NCI-H69 (cell line): Measurements from ENCODE around the gene SMAD7.

Source experiments
- DNase-seq: peaks from one replicate; lab custom pipeline; 2025; lab: John Stamatoyannopoulos, UW

Gene SMAD7

DNA sequence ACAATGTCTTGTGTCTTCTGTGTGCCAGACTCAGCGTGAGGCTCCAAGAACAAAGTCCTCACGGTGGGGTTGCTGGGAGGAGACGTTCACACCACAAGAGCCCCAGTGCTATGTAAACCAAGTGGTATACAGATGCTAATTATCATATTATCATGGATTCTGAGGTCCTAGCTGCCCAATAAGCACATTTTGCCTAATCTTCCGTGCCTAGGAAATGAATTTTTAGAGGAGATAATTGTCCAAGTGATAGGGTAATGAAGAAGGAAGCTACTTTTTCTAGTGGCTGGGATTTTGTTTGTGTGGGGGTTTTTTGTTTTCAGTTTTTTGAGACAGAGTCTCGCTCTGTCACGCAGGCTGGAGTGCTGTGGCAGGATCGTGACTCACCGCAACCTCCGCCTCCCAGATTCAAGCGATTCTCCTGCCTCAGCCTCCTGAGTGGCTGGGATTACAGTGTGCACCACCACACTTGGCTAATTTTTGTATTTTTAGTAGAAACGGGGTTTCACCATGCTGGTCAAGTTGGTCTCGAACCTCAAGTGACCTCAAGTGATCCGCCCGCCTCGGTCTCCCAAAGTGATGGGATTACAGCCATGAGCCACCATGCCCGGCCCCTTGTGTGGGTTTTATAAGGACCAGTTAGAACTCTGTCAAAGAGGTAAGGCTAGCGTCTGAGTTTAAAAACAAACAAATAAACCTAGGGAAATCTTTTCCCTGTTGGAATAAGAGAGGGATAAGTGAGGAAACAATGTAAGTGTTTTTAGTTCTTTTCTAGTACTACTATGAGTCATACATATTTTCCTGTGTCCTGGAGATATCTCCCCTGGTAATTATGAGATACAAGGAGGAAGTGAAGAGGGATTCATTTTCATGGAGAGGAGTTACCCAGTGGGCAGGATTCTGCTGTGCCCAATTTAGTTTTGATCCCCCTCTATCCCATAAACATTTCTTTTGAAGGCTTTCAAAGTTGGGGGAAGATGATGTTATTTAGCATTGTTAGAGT, 9.5 kb upstream of the SMAD7 start:
- DNase-seq, result peak; percentile 99

DNA sequence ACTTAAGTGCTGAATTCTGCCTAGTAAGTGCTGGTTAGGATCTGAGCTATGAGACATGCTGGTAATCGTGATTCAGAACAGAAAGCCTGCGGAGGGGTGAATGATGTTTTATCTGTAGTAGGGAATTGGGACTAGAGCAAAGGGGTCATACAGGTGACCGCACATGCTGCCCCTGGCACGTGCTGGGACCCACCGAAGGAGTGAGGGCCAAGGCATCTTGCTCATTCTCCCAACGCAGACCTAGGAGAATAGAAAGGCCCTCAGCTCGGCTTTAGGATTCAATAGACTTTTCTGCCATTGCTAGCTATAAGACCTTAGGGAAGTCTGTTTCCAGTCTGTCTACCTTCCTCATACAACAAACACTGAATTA, 8.8 kb upstream of the SMAD7 start:
- DNase-seq, result no peak

DNA sequence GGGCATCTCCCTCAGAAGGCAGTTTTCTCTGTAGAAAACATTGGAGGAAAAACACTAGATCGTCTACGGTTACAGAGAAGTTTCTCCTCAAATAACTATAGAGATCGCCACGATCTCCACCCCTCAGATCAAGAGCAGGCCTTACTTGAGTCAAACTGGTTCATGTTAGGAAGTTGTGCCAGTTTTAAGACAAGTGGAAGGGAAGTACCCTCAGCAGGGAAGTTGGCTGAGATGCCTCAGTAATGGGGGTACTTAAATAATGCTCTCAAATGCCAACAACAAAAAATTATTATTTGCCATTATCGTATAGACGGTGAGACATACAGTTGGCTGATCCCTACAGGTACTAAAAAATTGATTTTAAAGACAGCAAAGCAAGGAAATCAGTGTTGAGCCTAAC, 8.2 kb upstream of the SMAD7 start:
- DNase-seq, result peak; percentile 60

DNA sequence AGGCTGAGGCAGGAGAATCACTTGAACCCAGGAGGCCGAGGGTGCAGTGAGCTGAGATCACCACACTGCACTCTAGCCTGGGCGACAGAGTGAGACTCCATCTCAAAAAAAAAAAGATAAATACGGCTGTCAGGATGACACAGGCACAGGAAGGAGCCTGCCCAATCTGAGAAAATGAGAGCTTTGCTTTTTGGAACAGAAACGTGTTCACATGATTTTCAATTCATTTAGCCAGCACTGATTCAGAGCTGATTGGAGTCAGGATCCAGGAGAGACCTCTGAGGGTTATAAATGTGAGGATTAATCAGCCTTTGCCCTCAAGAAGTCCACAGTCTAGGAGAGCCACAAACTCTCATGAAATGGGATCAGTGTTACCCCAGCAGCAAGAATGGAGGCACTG, 6.9 kb upstream of the SMAD7 start:
- no peak for DNase-seq

DNA sequence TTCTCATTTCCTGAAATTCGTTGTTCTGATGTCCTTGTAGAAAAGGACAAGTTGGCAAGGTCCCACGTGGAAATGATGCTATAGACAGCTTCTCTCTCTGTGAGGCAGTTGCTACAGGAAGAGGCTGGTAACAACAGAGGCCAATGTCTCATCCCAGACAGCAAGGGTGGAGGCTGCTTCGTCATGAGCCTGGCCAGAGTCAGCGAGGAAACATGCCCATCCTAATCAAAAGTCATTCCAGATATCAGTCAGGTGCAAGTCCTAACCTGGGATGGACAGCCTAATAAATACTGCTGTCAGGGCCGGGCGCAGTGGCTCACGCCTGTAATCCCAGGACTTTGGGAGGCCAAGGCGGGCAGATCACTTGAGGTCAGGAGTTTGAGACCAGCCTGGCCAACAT, 6.4 kb upstream of the SMAD7 start:
- DNase-seq, result no peak

DNA sequence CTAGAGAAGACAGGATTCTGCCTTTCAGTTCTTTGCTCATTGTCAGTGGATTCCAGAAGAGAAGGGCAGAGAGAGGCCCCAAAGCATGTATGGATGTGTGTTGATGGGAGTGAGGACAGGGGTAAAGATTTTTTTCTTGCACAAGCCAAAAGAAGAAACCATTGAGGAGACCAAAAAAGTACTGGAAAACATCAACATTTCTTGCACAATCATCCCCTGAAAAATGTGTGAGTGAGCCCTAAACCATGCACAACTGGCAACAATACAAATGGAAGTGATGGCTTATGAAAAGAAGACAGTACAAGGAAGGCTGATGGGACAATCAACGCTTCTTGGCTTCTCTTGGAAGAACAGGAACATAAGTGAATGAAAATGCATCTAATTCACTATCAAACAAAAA, 5.6 kb upstream of the SMAD7 start:
- DNase-seq, result no peak

DNA sequence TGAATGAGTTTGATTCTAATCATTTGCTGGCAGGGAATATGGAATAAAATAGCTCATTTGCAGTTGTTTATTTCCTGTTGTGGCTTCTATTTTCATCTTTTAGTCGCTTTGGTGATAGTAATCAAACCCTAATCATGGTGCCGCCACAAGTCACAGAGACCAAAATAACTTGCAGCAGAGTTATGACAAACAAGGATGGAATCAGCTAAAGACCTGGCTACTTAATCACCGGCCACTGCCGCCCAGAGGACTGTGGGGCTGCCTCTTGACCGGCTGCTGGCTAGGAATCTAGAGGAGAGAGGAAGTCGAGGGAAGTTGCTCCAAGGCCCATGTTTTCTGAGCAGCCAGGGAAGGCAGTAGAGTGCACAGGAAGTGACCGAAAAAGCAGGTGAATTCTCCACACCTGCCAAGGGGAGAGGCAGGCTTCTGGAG, 5.1 kb upstream of the SMAD7 start:
- DNase-seq, result peak; percentile 72

DNA sequence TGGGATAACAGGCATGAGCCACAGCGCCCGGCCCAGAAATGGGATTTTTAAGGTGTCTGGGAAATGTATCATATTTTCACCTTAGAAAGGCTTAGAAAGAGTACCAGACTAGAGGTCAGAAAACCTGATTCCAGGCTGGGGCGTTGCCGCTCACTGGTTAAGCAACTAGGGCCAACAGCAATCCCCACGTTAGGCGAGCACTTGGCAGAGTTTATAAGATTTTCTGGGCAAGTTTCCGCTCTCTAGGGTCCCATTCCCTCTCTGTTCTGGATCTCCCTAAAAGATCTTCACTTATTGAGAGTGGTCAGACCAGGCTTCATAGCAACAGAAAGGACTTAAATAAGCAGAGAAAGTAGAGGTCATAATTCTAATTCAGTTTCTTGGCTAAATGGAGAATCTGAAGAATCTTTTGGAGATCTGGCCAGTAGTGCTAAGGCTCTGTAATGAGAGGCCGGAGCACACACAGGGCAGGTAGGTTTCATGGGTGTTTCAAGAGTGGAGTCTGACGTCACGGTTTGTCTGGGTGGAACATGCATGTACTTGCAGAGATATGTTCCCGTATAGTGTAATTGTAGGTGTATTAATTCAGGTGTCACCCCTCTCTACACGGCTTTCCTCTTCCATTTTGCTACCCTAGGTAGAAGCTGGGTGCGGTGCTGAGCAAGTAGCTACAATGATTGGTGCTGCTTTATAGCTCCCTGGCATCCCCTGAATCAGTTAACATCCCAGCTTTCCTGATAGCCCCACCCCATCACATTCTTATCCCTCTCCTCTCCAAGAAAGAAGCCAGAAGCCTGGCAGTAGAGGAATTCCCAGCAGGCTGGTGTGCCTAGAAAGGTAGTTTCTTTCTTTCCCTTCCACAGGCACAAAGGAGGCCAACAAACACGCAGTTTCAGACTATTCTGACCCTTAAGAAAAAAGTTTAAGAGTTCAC, 4.4 kb upstream of the SMAD7 start:
- DNase-seq, result no peak

DNA sequence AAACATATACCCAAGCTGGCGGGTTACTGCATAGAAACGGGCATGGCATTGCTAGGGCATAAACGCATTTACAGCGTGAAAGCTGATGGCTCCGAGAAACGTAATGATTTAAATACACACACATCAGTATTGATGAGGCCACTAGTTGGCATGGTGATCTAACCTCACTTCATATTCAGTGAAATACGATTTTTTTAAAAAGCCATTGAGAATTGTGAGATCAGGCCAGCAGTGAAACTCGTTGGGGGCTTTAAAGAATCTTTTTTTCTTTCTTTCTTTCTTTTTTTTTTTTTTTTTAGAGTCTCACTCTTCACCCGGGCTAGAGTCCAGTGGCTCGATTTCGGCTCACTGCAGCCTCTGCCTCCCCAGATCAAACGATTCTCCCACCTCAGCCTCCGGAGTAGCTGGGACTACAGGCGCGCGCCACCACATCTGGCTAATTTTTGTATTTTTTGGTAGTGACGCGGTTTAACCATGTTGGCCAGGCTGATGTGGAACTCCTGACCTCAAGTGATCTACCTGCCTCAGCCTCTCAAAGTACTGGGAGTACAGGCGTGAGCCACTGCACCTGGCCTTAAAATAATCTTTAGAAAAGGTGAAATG, 2.4 kb upstream of the SMAD7 start:
- DNase-seq, result no peak

DNA sequence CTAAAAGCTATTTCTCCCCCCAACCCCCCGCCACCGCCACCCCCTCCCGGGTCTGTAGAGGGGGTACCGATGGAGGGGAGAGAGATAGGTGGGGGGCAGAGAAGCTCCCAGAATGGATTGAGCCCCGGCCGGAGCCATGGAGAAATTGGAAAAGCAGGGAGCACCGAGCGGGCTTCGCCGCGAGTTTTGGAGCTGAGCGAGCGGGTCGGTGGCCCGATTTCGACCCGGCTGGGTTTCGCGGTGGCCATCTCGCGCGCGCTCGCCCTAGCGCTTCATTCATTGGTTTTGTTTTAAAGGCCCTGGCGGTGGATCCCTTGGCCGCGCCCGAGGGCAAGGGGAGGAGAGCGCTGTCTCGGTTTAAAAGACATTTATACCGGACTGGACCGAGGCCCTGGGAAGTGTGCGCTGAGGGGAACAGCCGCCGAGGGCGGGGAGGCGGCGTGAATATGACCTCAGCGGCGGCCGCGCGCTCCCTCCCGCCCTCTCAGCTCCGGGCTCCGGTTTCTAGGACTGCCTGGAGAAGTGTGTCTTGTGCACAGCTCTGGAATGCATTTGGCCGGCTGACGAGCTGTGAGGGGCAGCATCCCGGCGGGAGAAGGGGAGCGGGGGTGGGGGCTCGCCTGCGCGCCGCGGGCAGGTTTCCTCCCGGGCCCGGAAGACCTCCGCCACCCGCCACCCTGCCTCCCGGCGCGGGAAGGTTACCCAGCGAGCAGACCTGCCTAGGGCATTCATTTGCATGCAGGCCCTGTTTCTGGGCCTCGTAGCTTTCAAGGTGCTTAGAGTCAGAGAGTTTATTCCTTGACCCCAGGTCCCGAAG, 1.7 kb upstream of the SMAD7 start:
- peak; percentile 95 for DNase-seq

DNA sequence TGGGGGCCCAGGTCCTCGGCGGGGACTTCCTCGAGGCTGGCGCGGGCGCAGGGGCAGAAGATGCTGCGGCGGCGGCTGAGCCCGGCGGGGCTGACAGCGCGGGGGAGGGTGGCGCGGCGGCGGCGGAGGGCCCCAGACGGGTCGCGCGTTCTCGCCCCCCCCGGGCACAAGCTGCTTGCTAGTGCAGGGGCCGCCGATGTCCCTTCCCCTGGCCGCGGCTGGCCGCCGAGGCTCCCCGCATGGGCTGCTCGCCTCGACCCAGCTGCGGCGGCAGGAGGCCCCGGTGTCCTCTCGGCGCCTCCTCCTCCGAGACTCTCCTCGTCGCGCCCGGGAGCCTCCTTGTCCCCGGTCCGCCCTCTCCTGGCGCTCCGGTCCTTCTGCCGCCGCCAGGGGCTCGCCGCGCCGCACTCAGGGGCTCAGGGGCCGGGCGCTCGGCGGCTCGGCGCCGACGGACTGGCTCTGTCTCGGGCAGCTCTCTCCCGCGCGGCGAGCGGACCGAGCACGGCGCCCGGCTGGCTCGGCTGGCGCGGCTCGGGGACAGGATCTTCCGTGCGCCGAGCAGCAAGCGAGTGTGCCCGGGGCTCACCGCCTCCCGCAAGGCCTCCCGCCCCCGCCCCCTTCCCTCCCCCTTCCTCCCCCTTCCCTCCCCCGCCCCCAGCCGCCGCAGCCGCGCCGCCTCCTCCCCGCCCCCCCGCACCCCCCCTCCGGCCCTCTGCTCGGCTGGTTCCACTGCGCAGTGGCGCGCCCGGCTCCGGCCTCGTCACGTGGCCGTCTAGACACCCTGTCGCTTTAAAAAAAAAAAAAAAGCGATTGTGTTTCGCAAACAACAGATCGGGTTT, 902 bp upstream of the SMAD7 start:
- peak; percentile 99 for DNase-seq

DNA sequence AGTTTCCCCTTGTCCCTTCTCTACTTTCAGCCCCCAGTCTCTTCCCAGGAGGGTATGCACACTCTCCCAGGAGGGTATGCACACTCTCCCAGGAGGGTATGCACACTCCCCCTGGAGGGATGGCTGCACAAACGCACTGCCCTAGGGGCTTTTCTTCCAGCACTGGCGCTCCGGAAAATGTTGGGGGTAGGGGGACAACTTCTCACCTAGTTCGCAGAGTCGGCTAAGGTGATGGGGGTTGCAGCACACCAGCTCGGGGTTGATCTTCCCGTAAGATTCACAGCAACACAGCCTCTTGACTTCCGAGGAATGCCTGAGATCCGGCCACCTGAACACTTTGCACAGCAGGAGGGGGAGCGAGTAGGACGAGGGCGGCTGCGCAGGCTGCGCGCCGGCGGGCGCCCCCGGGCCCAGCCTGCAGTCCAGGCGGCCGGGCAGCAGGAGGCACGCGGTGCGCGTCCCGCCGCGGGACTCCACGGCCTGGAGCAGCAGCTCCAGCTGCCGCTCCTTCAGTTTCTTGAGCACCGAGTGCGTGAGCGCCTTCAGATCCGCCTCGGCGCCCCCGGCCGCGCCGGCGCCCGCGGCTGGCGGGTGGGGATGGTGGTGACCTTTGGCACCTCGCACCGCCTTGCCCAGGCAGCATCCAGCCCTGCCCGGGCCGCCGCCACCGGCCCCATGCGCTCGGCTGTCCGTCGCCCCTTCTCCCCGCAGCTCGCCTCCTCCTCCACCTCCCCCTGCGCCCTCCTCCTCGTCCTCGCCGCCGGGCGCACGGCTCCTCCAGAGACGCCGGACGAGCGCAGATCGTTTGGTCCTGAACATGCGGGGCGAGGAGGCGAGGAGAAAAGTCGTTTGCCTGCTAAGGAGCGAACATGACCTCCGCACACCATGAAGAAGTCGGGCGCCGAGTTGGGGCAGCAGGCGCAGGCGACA, 894 bp downstream of the SMAD7 start:
- peak; percentile 96 for DNase-seq

DNA sequence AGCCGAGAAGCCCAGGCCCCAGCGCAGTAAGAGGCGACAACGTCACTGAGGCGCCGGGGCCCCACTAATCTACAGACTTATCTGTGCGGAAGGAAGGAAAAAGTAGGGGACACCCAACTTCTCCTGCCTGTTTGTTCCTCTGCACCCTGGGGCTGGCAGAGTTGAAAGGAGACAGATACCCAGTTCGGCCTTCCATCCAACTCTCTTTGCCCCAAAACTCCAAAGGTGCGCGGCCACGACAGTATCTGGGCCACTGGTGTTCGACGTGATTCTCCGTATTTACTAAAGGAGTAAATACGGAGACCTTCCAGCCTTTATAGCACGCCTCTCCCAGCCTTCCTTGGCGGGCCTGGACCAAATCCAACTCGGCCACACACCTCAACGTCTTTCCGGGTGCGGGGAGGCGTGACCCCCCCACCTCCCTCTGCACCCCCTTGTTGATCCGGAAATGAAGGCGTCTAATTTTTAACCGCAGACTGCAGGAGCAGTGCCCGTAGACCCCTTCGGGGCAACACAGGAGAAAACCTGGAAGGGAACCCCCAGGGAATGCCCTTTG, 1.6 kb downstream of the SMAD7 start:
- peak; percentile 87 for DNase-seq

DNA sequence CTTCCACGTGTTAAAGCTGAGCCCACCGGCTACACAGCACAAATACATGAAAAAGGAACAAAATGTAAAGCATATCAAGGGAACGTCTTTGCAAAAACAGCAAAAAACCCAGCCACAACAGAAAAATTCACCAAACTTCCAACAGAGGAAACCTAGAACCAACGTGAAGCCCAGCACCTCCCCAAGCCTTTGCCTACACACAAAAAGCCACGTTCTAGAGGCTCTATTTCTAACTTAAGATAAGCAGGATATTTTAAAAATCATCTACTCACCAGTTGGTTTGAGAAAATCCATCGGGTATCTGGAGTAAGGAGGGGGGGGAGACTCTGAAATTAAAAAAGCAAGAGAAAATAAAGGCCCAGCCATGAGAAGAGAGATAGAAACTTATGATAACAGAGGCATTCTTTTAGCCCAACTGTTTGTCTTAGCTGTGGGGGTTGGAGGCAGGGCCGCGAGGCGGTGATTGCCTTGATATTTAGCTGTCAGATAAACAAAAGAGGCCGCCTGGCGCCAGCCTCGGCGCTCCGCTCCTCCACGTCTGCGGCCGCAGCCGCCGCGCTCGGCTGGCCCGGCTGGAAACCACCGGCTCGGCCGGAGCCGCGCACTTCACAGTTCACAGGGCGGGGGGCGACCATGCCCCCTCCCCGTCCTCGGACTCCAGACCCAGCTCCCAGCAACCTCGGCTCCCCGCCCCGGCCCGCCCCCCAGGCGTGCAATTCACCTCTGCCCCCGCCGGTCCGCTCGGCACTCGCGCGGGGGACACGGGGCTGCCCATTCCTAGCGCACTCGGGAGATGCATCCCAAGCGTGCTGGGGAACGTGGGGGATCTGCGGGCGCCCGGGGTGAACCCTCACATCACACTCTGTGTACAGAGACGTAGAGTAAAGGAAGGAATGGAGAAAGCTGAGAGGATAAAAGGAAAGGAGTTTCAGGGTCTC, 2.4 kb downstream of the SMAD7 start:
- DNase-seq, result peak; percentile 95

DNA sequence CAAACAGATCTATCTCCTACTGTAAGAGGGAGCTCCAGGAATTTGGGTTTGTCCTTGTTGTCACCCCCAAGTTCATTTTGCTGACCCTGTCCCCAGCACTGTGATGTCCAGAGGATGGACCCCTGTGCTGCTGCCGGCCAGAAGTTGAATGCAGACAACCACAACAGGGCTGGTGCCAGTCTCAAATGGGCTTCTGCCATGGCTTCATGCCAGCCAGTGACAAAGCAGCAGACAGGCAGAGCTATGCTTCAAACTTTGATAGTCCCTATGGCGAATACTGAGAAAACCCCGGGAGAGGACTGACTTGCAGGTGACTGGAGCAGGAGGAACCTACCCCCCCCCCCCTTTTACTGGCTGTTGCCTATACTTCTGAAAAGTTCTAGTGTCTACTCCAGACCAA, 3.2 kb downstream of the SMAD7 start:
- peak; percentile 84 for DNase-seq

DNA sequence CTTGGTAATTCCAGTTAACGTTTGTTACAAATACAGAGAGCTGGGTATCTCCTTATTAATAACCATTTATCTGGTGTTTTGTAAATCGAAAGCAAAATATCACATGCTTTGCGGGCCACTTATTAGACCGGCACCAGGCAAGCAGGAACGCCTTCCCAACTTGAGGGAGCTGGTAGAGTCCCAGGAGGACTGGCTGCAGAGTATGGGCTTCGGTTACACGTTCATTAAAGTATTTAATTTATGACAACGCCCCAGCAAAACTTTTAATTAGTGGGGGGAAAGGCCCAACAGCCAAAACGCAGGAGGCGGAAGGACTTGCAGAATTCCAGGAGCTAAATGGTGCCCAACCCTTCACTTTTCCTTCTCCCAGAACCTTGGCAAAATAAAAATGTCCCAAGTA, 3.7 kb downstream of the SMAD7 start:
- DNase-seq, result peak; percentile 57

DNA sequence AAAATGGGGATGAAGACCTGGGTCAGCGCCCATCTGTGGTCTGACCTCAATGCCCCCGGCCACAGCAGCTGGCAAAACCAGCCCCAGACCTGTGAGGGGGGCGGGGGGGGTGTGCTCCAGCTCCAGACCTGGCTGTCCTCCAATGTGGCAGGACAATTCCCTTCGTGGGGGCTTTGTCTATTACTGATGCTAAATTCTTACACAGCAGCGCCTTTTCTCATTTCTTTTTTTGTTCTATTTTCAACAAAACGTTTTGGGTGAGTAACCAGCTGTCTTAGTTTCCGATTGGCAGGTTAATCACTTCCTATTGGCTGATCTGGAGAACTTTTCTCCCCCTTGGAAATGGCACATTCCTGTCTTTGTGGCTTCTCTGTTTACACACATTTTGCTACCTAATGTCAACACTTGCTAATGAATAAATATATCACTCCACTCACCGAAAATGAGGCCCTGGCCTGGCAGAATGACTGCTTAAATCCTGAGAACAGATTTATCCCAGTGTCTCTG, 4.4 kb downstream of the SMAD7 start:
- DNase-seq, result peak; percentile 94

DNA sequence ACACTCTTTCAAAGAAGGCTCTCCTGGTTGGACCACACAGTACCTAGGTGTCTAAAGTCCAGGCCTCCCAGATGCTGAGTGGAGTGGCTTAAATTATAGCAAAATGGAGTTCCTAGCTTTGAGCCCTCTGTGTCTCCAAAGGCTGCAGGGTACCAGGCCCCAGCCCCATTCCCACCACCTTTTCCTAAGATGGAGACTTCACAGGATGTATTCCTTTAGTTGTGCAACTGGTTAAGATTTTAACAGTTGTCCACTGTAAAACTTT, 4.9 kb downstream of the SMAD7 start:
- DNase-seq, result no peak
